Right lobe of liver (tissue), 4 donors: ENCODE data around the gene ASXL1.

Experiments
- CTCF ChIP-seq, 4 donors: fragments of 200-600 bp in 3 of 4; fragments of 450-650 bp in 1 of 4; IDR thresholded peaks; one replicate each; pipeline versions ENCODE4 v1.5.1 to v1.8.0; 2016 to 2022; ENCODE audit warnings: antibody characterized with exemption in 4 of 4, mild to moderate bottlenecking in 2 of 4
- POLR2A ChIP-seq: fragments of 450-650 bp; IDR thresholded peaks from one replicate; pipeline ENCODE4 v1.6.1; 2017; ENCODE audit warnings: antibody characterized with exemption, mild to moderate bottlenecking
- donor health status: DM: no; HTN: no; CAD: no.
- donor health status: DM: no; HTN: no; CAD: no.
- donor health status: DM: no; HTN: yes; CAD: no.

DNA sequence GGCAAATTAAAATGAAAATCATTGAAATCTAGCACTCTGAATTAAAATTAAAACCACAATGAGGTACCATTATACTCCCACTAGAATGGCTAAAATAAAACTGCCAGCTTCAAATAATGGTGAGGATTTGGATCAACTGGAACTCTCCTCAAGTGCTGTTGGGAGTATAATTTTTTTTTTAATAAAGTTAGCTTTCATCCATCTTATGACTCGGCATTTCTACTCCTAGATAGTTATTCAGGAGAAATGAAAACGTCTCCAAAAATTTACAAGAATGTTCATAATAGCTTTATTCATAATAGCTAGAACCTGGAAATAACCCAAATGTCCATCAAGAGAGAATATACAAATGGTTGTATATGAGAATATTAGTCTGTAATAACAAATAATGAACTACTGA is 63.2 kb downstream of the ASXL1 start:
- TF ChIP-seq POLR2A: no peak
- TF ChIP-seq CTCF (IDR thresholded peaks at IDR 0.05): no peak
